ENCODE data around the gene CRHR2.

CRHR2 gene

DNA sequence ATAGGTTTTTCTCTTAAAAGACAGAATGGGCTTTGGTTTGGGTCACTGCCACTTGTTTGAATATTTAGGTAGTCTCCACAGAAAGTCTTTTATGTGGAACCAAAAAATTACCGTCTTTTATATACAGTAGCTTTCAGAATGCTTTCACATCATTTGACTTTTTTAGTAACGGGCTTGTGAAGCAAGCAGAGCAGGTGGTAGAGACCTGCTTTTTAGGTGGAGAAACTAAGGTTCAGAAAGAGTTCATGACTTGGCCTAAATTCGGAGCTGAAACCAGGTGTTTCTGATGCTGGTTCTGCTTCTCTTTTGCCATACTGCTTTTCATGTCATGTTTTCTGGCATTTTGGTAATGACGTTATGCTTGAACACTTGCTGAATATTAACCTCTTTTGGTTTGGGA lies 51.3 kb downstream of the CRHR2 start:
- no peak for DNase-seq (ENCODE audit: low spot score in 2 of 2)
- no peak overlapping the region for H3K4me3 ChIP-seq
- H3K9me3 ChIP-seq, result no peaks in the 10 kb centered on the region
- peaks cover 92% of the 10 kb centered on the region for H3K36me3 ChIP-seq (replicated peaks)
- no peaks in the 10 kb centered on the region for H3K27me3 ChIP-seq (ENCODE audit: low read depth)
- in situ Hi-C loops (cut with MboI; ENCODE audit: low sequenced_read_pairs), result no loop called here
- H3K4me1 ChIP-seq, result no peaks in the 10 kb centered on the region

GRCh38 chr7:30627026-30627425 lies 55.2 kb downstream of the CRHR2 start:
- no peaks in the 10 kb centered on the region for H3K9me3 ChIP-seq
- no peaks in the 10 kb centered on the region for H3K4me1 ChIP-seq
- peaks cover 88% of the 10 kb centered on the region for H3K36me3 ChIP-seq (replicated peaks)
- H3K27me3 ChIP-seq (ENCODE audit: low read depth), result no peaks in the 10 kb centered on the region
- in situ Hi-C loops (cut with MboI; ENCODE audit: low sequenced_read_pairs), result no loop called here
- no peak for DNase-seq (ENCODE audit: low spot score in 2 of 2)
- no peak overlapping the region for H3K4me3 ChIP-seq

DNA sequence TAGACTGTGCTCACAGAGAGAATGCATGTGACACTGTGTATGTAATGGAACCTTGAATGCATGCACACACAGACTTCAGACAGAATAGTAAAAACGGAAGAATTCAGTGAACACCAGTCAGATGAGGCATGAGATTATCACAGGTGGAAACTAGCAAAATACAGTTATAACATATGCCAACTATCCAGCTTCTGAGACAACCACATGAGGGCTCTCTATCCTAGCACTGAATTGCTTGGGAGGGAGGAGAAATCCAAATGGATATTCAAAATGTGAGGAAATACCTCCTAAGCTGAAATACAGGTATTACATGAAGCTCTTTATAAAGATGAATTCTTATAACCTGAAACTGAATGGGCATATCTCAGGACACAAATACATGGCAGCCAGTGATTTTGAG lies 57.0 kb downstream of the CRHR2 start:
- Histone ChIP-seq H3K36me3 (replicated peaks) (peaks cover 90% of the 10 kb centered on the region), H3K9me3 (no peaks in the 10 kb centered on the region), H3K4me1 (no peaks in the 10 kb centered on the region), H3K27me3 (ENCODE audit: low read depth) (no peaks in the 10 kb centered on the region), H3K4me3 (no peak overlapping the region)
- in situ Hi-C loops (cut with MboI; ENCODE audit: low sequenced_read_pairs), result no loop called here
- DNase-seq (ENCODE audit: low spot score in 2 of 2), result no peak

GRCh38 chr7:30618961-30619360 lies 63.3 kb downstream of the CRHR2 start:
- in situ Hi-C loops (cut with MboI; ENCODE audit: low sequenced_read_pairs), result no loop called here
- no peaks in the 10 kb centered on the region for H3K9me3 ChIP-seq

GRCh38 chr7:30618080-30618676 lies 64.1 kb downstream of the CRHR2 start:
- Histone ChIP-seq H3K27me3 (ENCODE audit: low read depth) (no peaks in the 10 kb centered on the region), H3K4me1 (no peaks in the 10 kb centered on the region), H3K9me3 (no peaks in the 10 kb centered on the region), H3K36me3 (replicated peaks) (peaks cover 96% of the 10 kb centered on the region), H3K4me3 (no peak overlapping the region)
- no peak for DNase-seq (ENCODE audit: low spot score in 2 of 2)
- in situ Hi-C loops (cut with MboI; ENCODE audit: low sequenced_read_pairs), result no loop called here

More at GRCh38 chr7:30618961-30619360, 63.3 kb downstream of the CRHR2 start:
- H3K4me1 ChIP-seq, result no peaks in the 10 kb centered on the region
- no peaks in the 10 kb centered on the region for H3K27me3 ChIP-seq (ENCODE audit: low read depth)
- H3K36me3 ChIP-seq (replicated peaks), result peaks cover 96% of the 10 kb centered on the region
- no peak overlapping the region for H3K4me3 ChIP-seq
- no peak for DNase-seq (ENCODE audit: low spot score in 2 of 2)

DNA sequence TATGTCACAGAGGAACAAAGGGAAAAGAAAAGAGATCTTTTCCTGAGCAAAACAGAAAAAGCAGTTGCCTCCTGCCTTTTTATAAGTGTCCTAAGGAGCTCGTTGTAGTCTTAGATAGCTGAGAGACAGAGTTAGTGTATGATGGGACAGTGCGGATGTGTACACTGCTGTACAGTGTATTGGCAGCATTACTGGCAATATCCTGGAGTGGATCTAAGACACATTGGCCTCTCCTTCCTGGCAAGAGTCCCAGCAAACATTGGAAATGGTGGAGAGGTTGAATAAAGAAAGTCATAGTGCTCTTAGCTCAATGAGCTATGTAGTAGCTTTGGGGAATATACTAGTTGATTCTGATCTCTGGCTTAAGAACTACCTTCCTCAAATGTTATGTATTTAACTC lies 64.9 kb downstream of the CRHR2 start:
- DNase-seq (ENCODE audit: low spot score in 2 of 2), result no peak
- H3K27me3 ChIP-seq (ENCODE audit: low read depth), result no peaks in the 10 kb centered on the region
- H3K4me1 ChIP-seq, result no peaks in the 10 kb centered on the region
- in situ Hi-C loops (cut with MboI; ENCODE audit: low sequenced_read_pairs), result no loop called here
- peaks cover 97% of the 10 kb centered on the region for H3K36me3 ChIP-seq (replicated peaks)
- H3K9me3 ChIP-seq, result no peaks in the 10 kb centered on the region
- no peak overlapping the region for H3K4me3 ChIP-seq

- no peak overlapping the region for H3K4me3 ChIP-seq
- no peak for DNase-seq (ENCODE audit: low spot score in 2 of 2)
- no peaks in the 10 kb centered on the region for H3K4me1 ChIP-seq
- no peaks in the 10 kb centered on the region for H3K9me3 ChIP-seq
- in situ Hi-C loops (cut with MboI; ENCODE audit: low sequenced_read_pairs), result no loop called here
- H3K27me3 ChIP-seq (ENCODE audit: low read depth), result no peaks in the 10 kb centered on the region
- H3K36me3 ChIP-seq (replicated peaks), result peaks cover 97% of the 10 kb centered on the region
Observed at GRCh38 chr7:30616318-30616717, 65.9 kb downstream of the CRHR2 start.

- DNase-seq (ENCODE audit: low spot score in 2 of 2), result no peak
- in situ Hi-C loops (cut with MboI; ENCODE audit: low sequenced_read_pairs), result no loop called here
- H3K4me3 ChIP-seq, result no peak overlapping the region
- peaks cover 99% of the 10 kb centered on the region for H3K36me3 ChIP-seq (replicated peaks)
- no peaks in the 10 kb centered on the region for H3K27me3 ChIP-seq (ENCODE audit: low read depth)
- no peaks in the 10 kb centered on the region for H3K9me3 ChIP-seq
- no peaks in the 10 kb centered on the region for H3K4me1 ChIP-seq
Observed at GRCh38 chr7:30613366-30614325, 68.6 kb downstream of the CRHR2 start.

DNA sequence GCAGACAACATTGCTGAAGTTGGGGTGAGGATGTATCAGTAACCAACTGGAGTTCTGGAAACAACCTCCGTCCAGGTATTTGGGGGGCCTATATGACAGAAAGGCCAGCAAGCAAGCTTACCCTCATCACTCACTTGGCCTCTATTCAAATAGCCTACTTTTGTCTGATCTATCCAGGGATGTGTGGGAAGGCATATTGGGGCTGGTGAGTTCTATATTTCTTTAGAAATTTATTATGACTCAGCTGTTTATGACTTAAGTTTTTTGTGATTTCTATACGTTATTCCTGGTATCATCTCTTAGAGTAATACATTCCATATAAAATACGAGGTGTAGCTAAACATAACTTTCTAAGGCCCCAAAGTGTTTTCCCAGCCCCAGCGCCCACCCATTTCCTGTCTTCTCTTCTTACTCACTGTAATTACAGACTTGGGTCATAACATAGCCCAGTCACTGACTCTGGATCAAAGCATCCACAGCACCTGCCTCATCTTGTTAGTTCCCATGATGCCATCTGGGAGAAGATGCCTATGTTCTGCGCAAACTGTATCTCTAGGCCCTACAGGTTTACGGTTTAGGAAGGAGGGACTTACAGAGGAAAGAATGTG lies 69.5 kb downstream of the CRHR2 start:
- Histone ChIP-seq H3K36me3 (replicated peaks) (peaks cover 99% of the 10 kb centered on the region), H3K27me3 (ENCODE audit: low read depth) (no peaks in the 10 kb centered on the region), H3K9me3 (no peaks in the 10 kb centered on the region), H3K4me3 (no peak overlapping the region), H3K4me1 (no peaks in the 10 kb centered on the region)
- DNase-seq (ENCODE audit: low spot score in 2 of 2), result no peak
- in situ Hi-C loops (cut with MboI; ENCODE audit: low sequenced_read_pairs), result no loop called here

DNA sequence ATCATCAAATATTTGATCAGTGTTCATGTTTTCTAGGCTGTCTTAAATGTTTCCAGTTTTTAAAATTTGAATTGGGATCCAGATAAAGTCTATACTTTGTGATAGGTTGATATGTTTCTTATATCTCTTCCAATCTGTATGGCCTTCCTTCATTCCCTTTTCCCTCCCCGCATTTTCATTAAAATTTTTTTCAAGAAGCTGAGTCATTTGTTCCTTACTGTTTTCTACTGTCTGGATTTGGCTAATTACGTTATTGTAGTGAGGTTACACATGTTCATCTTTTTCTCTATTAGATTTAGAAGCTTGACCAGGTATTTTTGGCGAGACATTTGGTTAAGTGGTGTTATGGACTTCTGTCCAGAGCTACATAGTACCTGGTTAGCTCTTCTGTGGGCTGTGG lies 76.4 kb downstream of the CRHR2 start:
- Histone ChIP-seq H3K4me3 (no peak overlapping the region), H3K36me3 (replicated peaks) (peaks cover 97% of the 10 kb centered on the region), H3K4me1 (no peaks in the 10 kb centered on the region), H3K27me3 (ENCODE audit: low read depth) (no peaks in the 10 kb centered on the region), H3K9me3 (no peaks in the 10 kb centered on the region)
- in situ Hi-C loops (cut with MboI; ENCODE audit: low sequenced_read_pairs), result no loop called here
- DNase-seq (ENCODE audit: low spot score in 2 of 2), result no peak

DNA sequence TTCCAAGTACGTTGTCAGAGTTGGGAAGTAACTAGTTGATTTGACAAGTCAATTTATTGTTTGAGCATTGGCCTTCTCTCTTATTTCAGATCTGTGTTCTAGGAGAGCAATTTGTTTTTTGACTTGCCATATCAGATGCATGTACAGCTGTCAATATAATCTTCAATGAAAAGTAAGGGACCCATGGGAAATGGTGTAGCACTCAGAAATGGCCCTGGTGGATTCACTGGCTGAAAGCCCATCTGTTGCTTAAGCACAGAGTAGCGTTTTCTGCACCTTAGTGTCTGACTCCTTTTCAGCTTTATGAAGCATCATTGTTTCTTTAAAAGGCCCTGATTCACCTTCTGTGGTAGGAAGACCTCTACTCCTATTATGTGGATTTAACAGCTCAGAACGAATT lies 77.4 kb downstream of the CRHR2 start:
- in situ Hi-C loops (cut with MboI; ENCODE audit: low sequenced_read_pairs), result no loop called here
- Histone ChIP-seq H3K27me3 (ENCODE audit: low read depth) (no peaks in the 10 kb centered on the region), H3K4me1 (no peaks in the 10 kb centered on the region), H3K36me3 (replicated peaks) (peaks cover 97% of the 10 kb centered on the region), H3K4me3 (no peak overlapping the region), H3K9me3 (no peaks in the 10 kb centered on the region)
- no peak for DNase-seq (ENCODE audit: low spot score in 2 of 2)

Measured in HAP-1 (cell line).